Measurements from ENCODE around the gene SGF29. TPM values are rescaled to one million over a fixed set of nuclear protein-coding genes. Genes with fewer than 3 reads are reported as not detected.
"Not testable (repeated sequence)": the region's sequence is repeated elsewhere in the genome, so short reads cannot be mapped to it uniquely, and the experiment has no call there.

Gene SGF29
- total RNA-seq, 2 donors from 2014 or later, result 10.7 to 22.1 TPM

- ATAC-seq (no peak), DNase-seq (ENCODE audit: low spot score in 2 of 2) (no peak)
- Mint-ChIP-seq H3K36me3 (no peaks in the 10 kb centered on the region), H3K9me3 (no peaks in the 10 kb centered on the region), H3K27ac (peak overlapping the region in 1 of 2 donors; percentile 50)
Observed at GRCh38 chr16:28597692-28598261, 44.1 kb downstream of the SGF29 start.

GRCh38 chr16:28599377-28600285, 45.9 kb downstream of the SGF29 start:
- not testable (repeated sequence) for DNase-seq (ENCODE audit: low spot score in 2 of 2); H3K9me3 Mint-ChIP-seq; H3K27ac Mint-ChIP-seq; H3K36me3 Mint-ChIP-seq
- ATAC-seq, result peak; percentile 86 to 92

- H3K36me3 Mint-ChIP-seq; H3K9me3 Mint-ChIP-seq; ATAC-seq; DNase-seq (ENCODE audit: low spot score in 2 of 2); H3K27ac Mint-ChIP-seq: not testable (repeated sequence)
Observed at GRCh38 chr16:28600965-28601364, 47.2 kb downstream of the SGF29 start.

- H3K36me3 Mint-ChIP-seq; H3K9me3 Mint-ChIP-seq; DNase-seq (ENCODE audit: low spot score in 2 of 2); ATAC-seq: not testable (repeated sequence)
- peak overlapping the region in 1 of 2 donors; percentile 29 for H3K27ac Mint-ChIP-seq
Observed at GRCh38 chr16:28601589-28601988, 47.9 kb downstream of the SGF29 start.

GRCh38 chr16:28602062-28602461, 48.3 kb downstream of the SGF29 start:
- not testable (repeated sequence) for DNase-seq (ENCODE audit: low spot score in 2 of 2); H3K36me3 Mint-ChIP-seq; H3K27ac Mint-ChIP-seq; H3K9me3 Mint-ChIP-seq; ATAC-seq

GRCh38 chr16:28602529-28602928, 48.8 kb downstream of the SGF29 start:
- ATAC-seq (no peak), DNase-seq (ENCODE audit: low spot score in 2 of 2) (no peak)
- Mint-ChIP-seq H3K9me3 (no peaks in the 10 kb centered on the region), H3K36me3 (no peaks in the 10 kb centered on the region), H3K27ac (no peak overlapping the region)

- no peaks in the 10 kb centered on the region for H3K9me3 Mint-ChIP-seq
- ATAC-seq (no peak), DNase-seq (ENCODE audit: low spot score in 2 of 2) (no peak)
- no peaks in the 10 kb centered on the region for H3K36me3 Mint-ChIP-seq
- peak overlapping the region in 1 of 2 donors; percentile 7 for H3K27ac Mint-ChIP-seq
Observed at GRCh38 chr16:28603381-28604185, 49.9 kb downstream of the SGF29 start.

GRCh38 chr16:28604186-28604565, 50.5 kb downstream of the SGF29 start:
- Mint-ChIP-seq H3K27ac (peak overlapping the region in 1 of 2 donors; percentile 7), H3K9me3 (no peaks in the 10 kb centered on the region), H3K36me3 (no peaks in the 10 kb centered on the region)
- ATAC-seq (no peak), DNase-seq (ENCODE audit: low spot score in 2 of 2) (no peak)

GRCh38 chr16:28606291-28607115, 52.8 kb downstream of the SGF29 start:
- DNase-seq (ENCODE audit: low spot score in 2 of 2), result no peak
- ATAC-seq, result no peak
- H3K27ac Mint-ChIP-seq, result no peak overlapping the region
- H3K9me3 Mint-ChIP-seq, result no peaks in the 10 kb centered on the region
- no peaks in the 10 kb centered on the region for H3K36me3 Mint-ChIP-seq

- DNase-seq (ENCODE audit: low spot score in 2 of 2), result no peak
- H3K36me3 Mint-ChIP-seq, result no peaks in the 10 kb centered on the region
- no peaks in the 10 kb centered on the region for H3K9me3 Mint-ChIP-seq
- no peak for ATAC-seq
- H3K27ac Mint-ChIP-seq, result no peak overlapping the region
Observed at GRCh38 chr16:28607116-28607623, 53.5 kb downstream of the SGF29 start.

- not testable (repeated sequence) for ATAC-seq, H3K27ac Mint-ChIP-seq, H3K9me3 Mint-ChIP-seq
Observed at GRCh38 chr16:28607681-28608495, 54.2 kb downstream of the SGF29 start.

GRCh38 chr16:28608496-28608808, 54.7 kb downstream of the SGF29 start:
- not testable (repeated sequence) for DNase-seq (ENCODE audit: low spot score in 2 of 2); H3K36me3 Mint-ChIP-seq; ATAC-seq; H3K9me3 Mint-ChIP-seq; H3K27ac Mint-ChIP-seq

More at GRCh38 chr16:28607681-28608495, 54.2 kb downstream of the SGF29 start:
- not testable (repeated sequence) for H3K36me3 Mint-ChIP-seq; DNase-seq (ENCODE audit: low spot score in 2 of 2)

GRCh38 chr16:28608867-28609596, 55.3 kb downstream of the SGF29 start:
- not testable (repeated sequence) for H3K9me3 Mint-ChIP-seq; ATAC-seq; H3K36me3 Mint-ChIP-seq; DNase-seq (ENCODE audit: low spot score in 2 of 2)
- peak overlapping the region; percentile 20 to 69 for H3K27ac Mint-ChIP-seq

GRCh38 chr16:28609631-28610594, 56.2 kb downstream of the SGF29 start, which contains the start of gene SULT1A1:
TSS of gene SULT1A1 (minus strand) at chr16:28610044. CDS start at chr16:28608855, 1,189 bp downstream.
- DNase-seq (ENCODE audit: low spot score in 2 of 2), result peak in 1 of 2 donors; percentile 56
- no peaks in the 10 kb centered on the region for H3K9me3 Mint-ChIP-seq
- ATAC-seq, result peak in 1 of 2 donors; percentile 1
- H3K27ac Mint-ChIP-seq, result peak within 1 kb of the TSS; percentile 20 to 87
- H3K36me3 Mint-ChIP-seq, result no peaks in the 10 kb centered on the region

All from activated naive CD4-positive, alpha-beta T cell treated with anti-CD3 and anti-CD28 coated beads, Interleukin-2, amount 50 U/mL, for 72 hours (primary cell).